ENCODE measurements around the gene CYP4A22.

CYP4A22 gene

GRCh38 chr1:47179017-47179987 is 42.1 kb downstream of the CYP4A22 start (continued):
- TF ChIP-seq ZNF280D (tag by site-specific recombination; IDR thresholded peaks at IDR 0.05) (no peak), ZBTB17 (tag by site-specific recombination; IDR thresholded peaks at IDR 0.05) (peak; percentile 89), ZNF654 (tag by site-specific recombination; IDR thresholded peaks at IDR 0.05; ENCODE audit: low read depth) (peak; percentile 94), ZNF561 (tag by site-specific recombination; IDR thresholded peaks at IDR 0.05; ENCODE audit: borderline replicate concordance) (0 out of 2 replicates have a peak, but pooled peaks have one; percentile 69), ZNF518A (tag by site-specific recombination; conservative IDR thresholded peaks at IDR 0.05; ENCODE audit: low read depth) (peak; percentile 38; the same call in 1 of the 2 replicates), ZNF366 (tag by site-specific recombination; conservative IDR thresholded peaks at IDR 0.05) (0 out of 2 replicates have a peak, but pooled peaks have one; percentile 33), ZNF596 (tag by site-specific recombination; IDR thresholded peaks at IDR 0.05) (peak; percentile 91), HOXC10 (CRISPR knock-in tag; IDR thresholded peaks at IDR 0.05) (no peak), ZNF433 (tag by site-specific recombination; IDR thresholded peaks at IDR 0.05; ENCODE audit: low read depth) (no peak), ZNF335 (tag by site-specific recombination; conservative IDR thresholded peaks at IDR 0.05) (peak; percentile 78), ZNF394 (tag by site-specific recombination; IDR thresholded peaks at IDR 0.05; ENCODE audit: borderline replicate concordance) (0 out of 2 replicates have a peak, but pooled peaks have one; percentile 26), ZNF555 (tag by site-specific recombination; conservative IDR thresholded peaks at IDR 0.05) (no peak), ZBTB21 (tag by site-specific recombination; IDR thresholded peaks at IDR 0.05) (peak; percentile 66), PBX3 (CRISPR knock-in tag; IDR thresholded peaks at IDR 0.05) (peak; percentile 60), IKZF3 (tag by site-specific recombination; IDR thresholded peaks at IDR 0.05) (peak; percentile 82), ZBTB26 (tag by site-specific recombination; optimal IDR thresholded peaks at IDR 0.05) (peak; percentile 22), ZSCAN30 (tag by site-specific recombination; IDR thresholded peaks at IDR 0.05) (peak; percentile 79), ZBTB11 (tag by site-specific recombination; conservative IDR thresholded peaks at IDR 0.05; ENCODE audit: low read depth) (peak; percentile 91), ZEB2 (tag by site-specific recombination; IDR thresholded peaks at IDR 0.05) (peak; percentile 51; the same call in 1 of the 2 replicates), ZNF169 (tag by site-specific recombination; IDR thresholded peaks at IDR 0.05) (no peak), ZNF600 (tag by site-specific recombination; IDR thresholded peaks at IDR 0.05) (peak; percentile 81), ZNF146 (tag by site-specific recombination; IDR thresholded peaks at IDR 0.05) (no peak), ZBTB7A (tag by site-specific recombination; IDR thresholded peaks at IDR 0.05; ENCODE audit: low read depth) (no peak)
